H1 (cell line): ENCODE measurements around the gene ABCC4. TPM values are rescaled to one million over a fixed set of nuclear protein-coding genes. Genes with fewer than 3 reads are reported as not detected.

Experiments used
- CTCF ChIA-PET: fragments of 300-600 bp; sonication (Branson Sonifier 250); formaldehyde crosslinking; loops from one replicate; lab custom pipeline; 2021; ENCODE audit not compliant: partially characterized antibody; lab: Charles Lee
- POLR2A ChIA-PET: fragments of 300-600 bp; sonication (Branson Sonifier 250); formaldehyde crosslinking; loops from one replicate; lab custom pipeline; 2021; ENCODE audit warnings: inconsistent platforms; ENCODE audit not compliant: partially characterized antibody; lab: Charles Lee
- DNase-seq, 2 experiments: peaks; one replicate each; pipeline versions ENCODE4 v3.0.0 to v3.0.0-alpha.2; 2010 to 2022; ENCODE audit warnings: low spot score in 2 of 2, low read depth in 1 of 2, mixed read lengths in 1 of 2
- FAIRE-seq: peaks from 2 replicates; lab custom pipeline; 2011; peaks lifted over from hg19 to GRCh38; lab: Jason Lieb, UNC
- H2AFZ ChIP-seq: 2 replicates; pipeline ENCODE4 v1.8.1; 2012; ENCODE audit warnings: low read length, inconsistent platforms
- H2AK5ac ChIP-seq: 2 replicates; pipeline ENCODE4 v1.6.1; 2013; ENCODE audit warnings: low read depth, low read length
- H2BK120ac ChIP-seq: replicated peaks from 2 replicates; pipeline ENCODE3; 2013; ENCODE audit warnings: low read depth, low read length, inconsistent platforms
- H2BK12ac ChIP-seq: 2 replicates; pipeline ENCODE4 v1.6.1; 2013; ENCODE audit warnings: low read depth, low read length
- H2BK15ac ChIP-seq: 2 replicates; pipeline ENCODE4 v1.6.1; 2013; ENCODE audit warnings: low read length
- H2BK20ac ChIP-seq: 2 replicates; pipeline ENCODE4 v1.6.1; 2013; ENCODE audit warnings: low read length
- H2BK5ac ChIP-seq: 2 replicates; pipeline ENCODE4 v1.6.1; 2013; ENCODE audit warnings: low read depth, low read length
- H3K14ac ChIP-seq: 2 replicates; pipeline ENCODE4 v1.6.1; 2013; ENCODE audit warnings: inconsistent platforms; ENCODE audit not compliant: insufficient read length
- H3K18ac ChIP-seq: 2 replicates; pipeline ENCODE4 v1.6.1; 2013; ENCODE audit warnings: low read length; ENCODE audit errors: extremely low read depth
- H3K23ac ChIP-seq: 2 replicates; pipeline ENCODE4 v1.6.1; 2013; ENCODE audit warnings: inconsistent platforms; ENCODE audit not compliant: insufficient read length
- H3K23me2 ChIP-seq: 2 replicates; pipeline ENCODE4 v1.6.1; 2013; ENCODE audit warnings: low read depth, low read length
- H3K27ac ChIP-seq: 2 replicates; pipeline ENCODE4 v1.6.1; 2011; ENCODE audit warnings: low read depth, low read length, inconsistent platforms
- H3K27me3 ChIP-seq, 4 experiments: replicated peaks in 1 of 4; 1 replicate in 1 of 4; 2 replicates in 3 of 4; pipeline versions ENCODE4 v1.6.1 to v1.8.1; 2011 to 2013; ENCODE audit warnings: low read length in 3 of 4, mild to moderate bottlenecking in 3 of 4, inconsistent platforms in 2 of 4, mixed read lengths in 2 of 4, moderate library complexity in 1 of 4; ENCODE audit not compliant: control insufficient read depth in 3 of 4, insufficient read depth in 3 of 4; ENCODE audit errors: extremely low read depth in 1 of 4
- H3K36me3 ChIP-seq, 4 experiments: 2 replicates each; pipeline versions ENCODE4 v1.6.1 to v1.8.1; 2011 to 2013; ENCODE audit warnings: mild to moderate bottlenecking in 4 of 4, low read length in 3 of 4, moderate library complexity in 2 of 4, control low read depth in 1 of 4, inconsistent platforms in 1 of 4; ENCODE audit not compliant: insufficient read depth in 4 of 4, control insufficient read depth in 2 of 4
- H3K4ac ChIP-seq: replicated peaks from 2 replicates; pipeline ENCODE3; 2013; ENCODE audit warnings: low read length, low read depth, mixed read lengths, inconsistent platforms; ENCODE audit not compliant: insufficient read length
- H3K4me1 ChIP-seq, 4 experiments: replicated peaks in 1 of 4; 1 replicate in 1 of 4; 2 replicates in 3 of 4; pipeline versions ENCODE4 v1.6.1 to v1.8.1; 2011 to 2013; ENCODE audit warnings: low read length in 3 of 4, inconsistent platforms in 2 of 4, mixed read lengths in 1 of 4; ENCODE audit not compliant: insufficient read depth in 4 of 4, control insufficient read depth in 3 of 4
- H3K4me2 ChIP-seq, 2 experiments: 2 replicates each; pipeline versions ENCODE4 v1.6.1 to v1.8.1; 2011 to 2013; ENCODE audit warnings: low read depth in 2 of 2, low read length in 2 of 2, control low read depth in 1 of 2, inconsistent platforms in 1 of 2, mild to moderate bottlenecking in 1 of 2; ENCODE audit not compliant: insufficient read depth in 1 of 2
- H3K4me3 ChIP-seq, 4 experiments: fragments of 200-600, 300-600 bp in 1 of 4; sonication (generic), shearing (Covaris generic), sonication (Bioruptor Twin) in 1 of 4; 2 replicates each; pipeline versions ENCODE4 v1.5.1 to v1.8.1; 2011 to 2016; ENCODE audit warnings: low read length in 4 of 4, low read depth in 3 of 4, control low read depth in 2 of 4, inconsistent platforms in 2 of 4, mild to moderate bottlenecking in 2 of 4, mixed read lengths in 1 of 4, moderate library complexity in 1 of 4; ENCODE audit not compliant: insufficient read depth in 2 of 4; ENCODE audit errors: extremely low read depth in 1 of 4
- H3K56ac ChIP-seq: replicated peaks from 2 replicates; pipeline ENCODE3; 2013; ENCODE audit warnings: low read depth, mild to moderate bottlenecking, mixed read lengths, low read length, inconsistent platforms; ENCODE audit not compliant: insufficient read length
- H3K79me1 ChIP-seq: 2 replicates; pipeline ENCODE4 v1.6.1; 2013; ENCODE audit warnings: low read depth, low read length, control low read depth
- H3K79me2 ChIP-seq, 2 experiments: 2 replicates each; pipeline versions ENCODE4 v1.6.1 to v1.8.1; 2012 to 2013; ENCODE audit warnings: low read length in 2 of 2, mild to moderate bottlenecking in 2 of 2, inconsistent platforms in 1 of 2; ENCODE audit not compliant: insufficient read depth in 2 of 2, control insufficient read depth in 1 of 2
- H3K9ac ChIP-seq, 4 experiments: replicated peaks in 1 of 4; 1 replicate in 1 of 4; 2 replicates in 3 of 4; pipeline versions ENCODE4 v1.6.1 to v1.8.1; 2011 to 2013; ENCODE audit warnings: low read depth in 3 of 4, low read length in 3 of 4, control low read depth in 2 of 4, mild to moderate bottlenecking in 2 of 4, moderate library complexity in 2 of 4, inconsistent platforms in 1 of 4; ENCODE audit errors: extremely low read depth in 1 of 4
- H3K9me3 ChIP-seq, 2 experiments: 2 replicates each; pipeline versions ENCODE4 v1.6.1 to v1.8.1; 2012 to 2013; ENCODE audit warnings: mild to moderate bottlenecking in 2 of 2, moderate library complexity in 2 of 2, control low read depth in 1 of 2, inconsistent platforms in 1 of 2, low read depth in 1 of 2, low read length in 1 of 2, mixed read lengths in 1 of 2; ENCODE audit not compliant: insufficient read depth in 2 of 2
- H4K20me1 ChIP-seq, 2 experiments: replicated peaks in 1 of 2; 2 replicates each; pipeline versions ENCODE3 to v1.8.1; 2011 to 2013; ENCODE audit warnings: inconsistent platforms in 2 of 2, low read length in 2 of 2, mild to moderate bottlenecking in 1 of 2; ENCODE audit not compliant: insufficient read depth in 2 of 2, control insufficient read depth in 1 of 2
- H4K5ac ChIP-seq: 2 replicates; pipeline ENCODE4 v1.6.1; 2013; ENCODE audit warnings: low read length, low read depth, mixed read lengths, inconsistent platforms; ENCODE audit not compliant: insufficient read length
- H4K8ac ChIP-seq: 2 replicates; pipeline ENCODE4 v1.8.0; 2013; ENCODE audit warnings: mild to moderate bottlenecking, moderate library complexity, low read length, inconsistent platforms; ENCODE audit not compliant: insufficient read depth; ENCODE audit errors: extremely low read depth
- H4K91ac ChIP-seq: replicated peaks from 2 replicates; pipeline ENCODE3; 2013; ENCODE audit warnings: low read length, mixed read lengths, inconsistent platforms; ENCODE audit not compliant: insufficient read length
- BACH1 ChIP-seq: IDR thresholded peaks from 2 replicates; pipeline ENCODE4 v1.6.1; 2012; ENCODE audit warnings: low read length, improper control_type of control experiment
- BCL11A ChIP-seq, 2 experiments: IDR thresholded peaks; one replicate each; pipeline ENCODE4 v1.6.1; 2011; ENCODE audit warnings: low read depth in 2 of 2, low read length in 2 of 2, mild to moderate bottlenecking in 2 of 2
- CEBPB ChIP-seq: IDR thresholded peaks from 2 replicates; pipeline ENCODE4 v1.6.1; 2012; ENCODE audit warnings: low read depth, low read length
- KDM5A ChIP-seq: fragments of 200-600 bp; IDR thresholded peaks from 2 replicates; pipeline ENCODE4 v1.7.1; 2012; ENCODE audit warnings: mild to moderate bottlenecking, low read length, inconsistent platforms, mixed read lengths
- NRF1 ChIP-seq: IDR thresholded peaks from 2 replicates; pipeline ENCODE4 v1.6.1; 2011; ENCODE audit warnings: mild to moderate bottlenecking, low read depth, low read length, improper control_type of control experiment
- POLR2A ChIP-seq, 2 experiments: IDR thresholded peaks; 1 replicate in 1 of 2; 2 replicates in 1 of 2; pipeline ENCODE4 v1.6.1; 2011; ENCODE audit warnings: low read depth in 2 of 2, low read length in 2 of 2, mild to moderate bottlenecking in 2 of 2; ENCODE audit errors: control extremely low read depth in 1 of 2
- POLR2AphosphoS5 ChIP-seq: IDR thresholded peaks from 2 replicates; pipeline ENCODE4 v1.6.1; 2011; ENCODE audit warnings: low read depth, low read length
- RAD21 ChIP-seq, 2 experiments: IDR thresholded peaks in 1 of 2; conservative IDR thresholded peaks in 1 of 2; 2 replicates each; pipeline ENCODE4 v1.6.1; 2011; ENCODE audit warnings: low read depth in 2 of 2, low read length in 2 of 2, improper control_type of control experiment in 1 of 2, inconsistent platforms in 1 of 2, mild to moderate bottlenecking in 1 of 2, moderate library complexity in 1 of 2
- RBBP5 ChIP-seq: IDR thresholded peaks from 2 replicates; pipeline ENCODE4 v1.7.1; 2012; ENCODE audit warnings: low read depth, mild to moderate bottlenecking, inconsistent platforms, low read length, moderate library complexity, borderline replicate concordance
- RFX5 ChIP-seq: IDR thresholded peaks from 2 replicates; pipeline ENCODE4 v1.6.1; 2011; ENCODE audit warnings: low read depth, low read length, improper control_type of control experiment, borderline replicate concordance
- RNF2 ChIP-seq: fragments of 200-900, 300-1000 bp; sonication (generic); IDR thresholded peaks from 2 replicates; pipeline ENCODE4 v1.7.1; 2016; ENCODE audit warnings: borderline replicate concordance, low read depth, mild to moderate bottlenecking, antibody characterized with exemption, low read length; ENCODE audit not compliant: poor library complexity, severe bottlenecking; ENCODE audit errors: missing control alignments
- SP2 ChIP-seq: IDR thresholded peaks from 2 replicates; pipeline ENCODE4 v1.6.1; 2012; ENCODE audit warnings: mild to moderate bottlenecking, low read length, inconsistent platforms
- SRF ChIP-seq: IDR thresholded peaks from 2 replicates; pipeline ENCODE4 v1.6.1; 2011; ENCODE audit warnings: mild to moderate bottlenecking, low read depth, low read length, moderate library complexity
- TBP ChIP-seq: IDR thresholded peaks from 2 replicates; pipeline ENCODE4 v1.6.1; 2011; ENCODE audit warnings: low read depth, low read length, improper control_type of control experiment
- TEAD4 ChIP-seq: IDR thresholded peaks from 2 replicates; pipeline ENCODE4 v1.6.1; 2012; ENCODE audit warnings: low read depth, low read length, inconsistent platforms, mixed read lengths
- whole genome bisulfite sequencing, 2 experiments: shearing (Covaris generic) in 1 of 2; methylation state at CpG; one replicate each; pipeline versions ENCODE4 v1.1.6 to v1.1.7; 2013 to 2015; ENCODE audit warnings: low lambda C conversion rate in 2 of 2, mixed read lengths in 2 of 2, inconsistent platforms in 1 of 2, low coverage in 1 of 2, missing lambda C conversion rate in 1 of 2; ENCODE audit not compliant: insufficient replicate concordance in 2 of 2, insufficient coverage in 1 of 2, insufficient read length in 1 of 2; ENCODE audit errors: extremely low coverage in 1 of 2, missing lambda C conversion rate in 1 of 2; 5-methylcytosine and 5-hydroxymethylcytosine counted together
- polyA plus RNA-seq, 7 experiments: library from polyadenylated mRNA; depleted of rRNA in 3 of 7; stranded (reverse) in 5 of 7; unstranded in 2 of 7; fragments of >200 nt in 5 of 7; fragments of 200-250 nt in 2 of 7; gene quantifications; 1 replicate in 5 of 7; 2 replicates in 1 of 7; 4 replicates in 1 of 7; pipeline versions ENCODE4 v1.2.1 to v1.2.3, GENCODE V29; 2011 to 2013; ENCODE audit warnings: missing spikeins in 2 of 7, mixed read lengths in 2 of 7
- total RNA-seq: library from RNA; stranded (reverse); fragmentation: NEBNext Ultra II Directional; extraction: Animal tissue kit (Norgen Biotek cat#: 25700); gene quantifications from 2 replicates; pipeline ENCODE4 v1.2.1, GENCODE V29; 2021

The ABCC4 gene
- total and polyA plus RNA-seq, 2 of the 8 experiments (the other 6 are each of a cell fraction or from before 2014, with no cell fraction given), result 4.0 to 14.1 TPM

DNA sequence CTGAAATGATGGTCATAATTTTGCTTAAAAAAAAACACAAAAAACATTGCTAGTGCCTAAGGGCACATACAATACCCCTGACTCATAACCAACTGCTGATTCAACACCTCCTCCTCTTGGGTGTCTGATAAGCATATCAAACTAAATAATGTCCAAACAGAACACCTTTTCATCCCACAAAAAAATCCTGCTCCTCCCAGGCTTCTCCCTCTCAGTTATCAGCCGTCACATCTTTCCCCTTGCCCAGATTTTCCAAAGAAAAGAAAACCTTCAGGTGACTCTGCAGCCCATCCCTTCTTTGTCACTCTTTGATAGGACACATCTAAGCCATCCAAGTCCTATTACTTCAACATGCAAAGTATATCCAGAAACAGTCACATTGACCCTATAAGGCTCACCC, 46.9 kb downstream of the ABCC4 start:
- no peak for FAIRE-seq
- TF ChIP-seq BACH1 (no peak), RNF2 (no peak), RFX5 (no peak), SRF (no peak), RBBP5 (no peak), POLR2AphosphoS5 (no peak), BCL11A (IDR thresholded peaks at IDR 0.05; ENCODE audit: low read depth in 2 of 2, low read length in 2 of 2) (no peak), NRF1 (no peak), POLR2A (IDR thresholded peaks at IDR 0.05; ENCODE audit: control extremely low read depth in 1 of 2, low read depth in 2 of 2, low read length in 2 of 2) (no peak), RAD21 (IDR thresholded peaks at IDR 0.05 in 1 of 2, conservative IDR thresholded peaks at IDR 0.05 in 1 of 2; ENCODE audit: low read depth in 2 of 2, low read length in 2 of 2) (no peak), TBP (no peak), TEAD4 (no peak), KDM5A (no peak), SP2 (no peak), CEBPB (no peak)

More for the DNA sequence above, 46.9 kb downstream of the ABCC4 start:
- no peak overlapping the region for H3K9ac ChIP-seq
- H4K20me1 ChIP-seq, result no peaks in the 10 kb centered on the region
- H3K23ac ChIP-seq, result no peak overlapping the region
- H2BK5ac ChIP-seq, result no peak overlapping the region
- CTCF ChIA-PET, result interaction anchor here (0.9 kb wide), 1 partner anchor 42 kb away, joined by 3 read pairs; no protein-coding TSS in a partner anchor
- no peak overlapping the region for H4K5ac ChIP-seq
- H2BK20ac ChIP-seq, result no peak overlapping the region
- no peaks in the 10 kb centered on the region for H3K79me2 ChIP-seq
- H3K27ac ChIP-seq, result no peak overlapping the region
- no peak overlapping the region for H2BK15ac ChIP-seq
- H3K56ac ChIP-seq, result no peak overlapping the region
- no peak overlapping the region for H2AK5ac ChIP-seq
- no peaks in the 10 kb centered on the region for H3K36me3 ChIP-seq
- H4K91ac ChIP-seq, result no peak overlapping the region
- H2BK120ac ChIP-seq, result no peak overlapping the region
- no peaks in the 10 kb centered on the region for H3K27me3 ChIP-seq
- no peaks in the 10 kb centered on the region for H3K23me2 ChIP-seq
- no peaks in the 10 kb centered on the region for H3K9me3 ChIP-seq
- H2AFZ ChIP-seq, result no peak overlapping the region
- H2BK12ac ChIP-seq, result no peak overlapping the region
- POLR2A ChIA-PET, result no interaction called here
- WGBS, 2 experiments, result 92% methylated on average over 1 of the region's 1 CpG; no CpG with 5 or more reads in 1 of the 2 experiments
- H4K8ac ChIP-seq, result no peak overlapping the region
- no peak overlapping the region for H3K4me3 ChIP-seq
- H3K79me1 ChIP-seq, result no peaks in the 10 kb centered on the region; the same call in 1 of the 2 replicates
- no peak for DNase-seq
- no peak overlapping the region for H3K4me2 ChIP-seq
- no peak overlapping the region for H3K4ac ChIP-seq
- H3K4me1 ChIP-seq, result no peaks in the 10 kb centered on the region
- H3K18ac ChIP-seq, result no peak overlapping the region
- no peak overlapping the region for H3K14ac ChIP-seq
